Stimulated activated naive CD8-positive, alpha-beta T cell treated with anti-CD3 and anti-CD28 coated beads, Interleukin-15, Interleukin-2, amounts not matched to agents 100 ng/mL and 50 ng/mL, for 24 hours (primary cell): ENCODE results near the gene TBC1D5.
"Not testable (repeated sequence)": the region's sequence is repeated elsewhere in the genome, so short reads cannot be mapped to it uniquely, and the experiment has no call there.

ENCODE experiments used
- H3K27ac Mint-ChIP-seq: one replicate; pipeline ENCODE4 v1.8.0; 2021; ENCODE audit warnings: mild to moderate bottlenecking, mixed read lengths
- H3K27me3 Mint-ChIP-seq: one replicate; pipeline ENCODE4 v1.8.0; 2021; ENCODE audit warnings: mixed read lengths
- H3K36me3 Mint-ChIP-seq: one replicate; pipeline ENCODE4 v1.8.0; 2021; ENCODE audit warnings: low read depth, mixed read lengths
- H3K4me1 Mint-ChIP-seq: one replicate; pipeline ENCODE4 v1.8.0; 2021; ENCODE audit warnings: low read depth, mixed read lengths
- H3K4me3 Mint-ChIP-seq: one replicate; pipeline ENCODE4 v1.8.0; 2021; ENCODE audit warnings: mild to moderate bottlenecking, mixed read lengths
- H3K9me3 Mint-ChIP-seq: one replicate; pipeline ENCODE4 v1.8.0; 2021; ENCODE audit warnings: mixed read lengths

TBC1D5 gene

GRCh38 chr3:17656264-17656663 lies 86.2 kb downstream of the TBC1D5 start:
- Mint-ChIP-seq H3K27ac (no peak overlapping the region), H3K27me3 (no peaks in the 10 kb centered on the region), H3K36me3 (peaks cover 4% of the 10 kb centered on the region), H3K4me3 (no peak overlapping the region), H3K9me3 (no peaks in the 10 kb centered on the region), H3K4me1 (peaks cover 3% of the 10 kb centered on the region)

DNA sequence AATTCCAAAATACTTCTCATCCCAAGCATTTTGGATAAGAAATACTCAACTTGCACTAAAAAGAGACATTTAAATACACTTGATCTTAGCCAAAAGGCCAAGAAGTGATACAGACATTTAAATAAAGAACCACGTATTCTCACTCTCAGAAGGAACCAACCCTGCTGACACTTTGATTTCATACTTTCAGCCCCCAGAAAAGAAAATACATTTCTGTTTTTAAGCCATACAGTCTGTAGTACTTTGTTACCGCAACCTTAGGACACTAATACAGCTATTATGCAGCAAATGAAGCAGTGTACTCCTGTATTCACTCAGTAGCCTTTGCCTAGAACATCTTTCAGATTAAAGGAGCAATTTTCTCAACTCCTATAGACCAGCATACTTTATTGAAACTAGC lies 86.7 kb downstream of the TBC1D5 start:
- H3K9me3 Mint-ChIP-seq = no peaks in the 10 kb centered on the region
- no peak overlapping the region for H3K4me3 Mint-ChIP-seq
- H3K27ac Mint-ChIP-seq = no peak overlapping the region
- peaks cover 4% of the 10 kb centered on the region for H3K36me3 Mint-ChIP-seq
- H3K27me3 Mint-ChIP-seq = no peaks in the 10 kb centered on the region
- peaks cover 3% of the 10 kb centered on the region for H3K4me1 Mint-ChIP-seq

- not testable (repeated sequence) for H3K27ac Mint-ChIP-seq, H3K27me3 Mint-ChIP-seq, H3K36me3 Mint-ChIP-seq, H3K4me3 Mint-ChIP-seq, H3K9me3 Mint-ChIP-seq, H3K4me1 Mint-ChIP-seq
These were observed 92.7 kb downstream of the TBC1D5 start for GRCh38 chr3:17649748-17650147.

GRCh38 chr3:17648630-17649355 lies 93.6 kb downstream of the TBC1D5 start:
- not testable (repeated sequence) for H3K4me1 Mint-ChIP-seq, H3K36me3 Mint-ChIP-seq, H3K27me3 Mint-ChIP-seq, H3K9me3 Mint-ChIP-seq, H3K27ac Mint-ChIP-seq, H3K4me3 Mint-ChIP-seq

- H3K36me3 Mint-ChIP-seq = peaks cover 6% of the 10 kb centered on the region
- H3K4me1 Mint-ChIP-seq = peaks cover 9% of the 10 kb centered on the region
- no peak overlapping the region for H3K27ac Mint-ChIP-seq
These were observed 97.2 kb downstream of the TBC1D5 start for GRCh38 chr3:17645074-17645698.

DNA sequence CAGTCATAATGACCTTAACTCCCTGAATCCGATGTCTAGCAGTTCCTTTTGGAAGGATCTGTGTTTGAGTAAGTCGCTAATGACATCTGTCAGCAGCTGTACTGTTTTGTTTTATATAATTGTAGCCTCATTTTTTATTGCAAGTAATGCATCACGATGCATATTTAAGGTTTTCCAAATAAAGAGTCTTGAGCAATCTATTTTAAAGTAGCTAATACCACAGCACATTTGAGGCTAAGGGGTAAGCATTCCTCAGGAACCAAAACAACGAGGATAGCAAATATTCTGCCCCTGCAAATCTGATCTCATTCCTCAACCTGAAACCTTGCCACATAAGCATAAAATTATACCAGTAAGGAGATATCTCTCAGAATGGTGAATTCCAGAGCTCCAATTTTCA lies 98.7 kb downstream of the TBC1D5 start:
- Mint-ChIP-seq H3K27ac (no peak overlapping the region), H3K36me3 (peaks cover under 1% of the 10 kb centered on the region), H3K4me3 (no peak overlapping the region), H3K9me3 (no peaks in the 10 kb centered on the region), H3K4me1 (peaks cover 23% of the 10 kb centered on the region), H3K27me3 (no peaks in the 10 kb centered on the region)

More at GRCh38 chr3:17645074-17645698, 97.2 kb downstream of the TBC1D5 start:
- Mint-ChIP-seq H3K9me3 (peaks cover 4% of the 10 kb centered on the region), H3K4me3 (no peak overlapping the region), H3K27me3 (no peaks in the 10 kb centered on the region)

GRCh38 chr3:17642474-17642873 lies 100.0 kb downstream of the TBC1D5 start:
- no peaks in the 10 kb centered on the region for H3K27me3 Mint-ChIP-seq
- H3K4me1 Mint-ChIP-seq = peaks cover 30% of the 10 kb centered on the region
- no peaks in the 10 kb centered on the region for H3K9me3 Mint-ChIP-seq
- H3K36me3 Mint-ChIP-seq = peaks cover 3% of the 10 kb centered on the region
- H3K27ac Mint-ChIP-seq = no peak overlapping the region
- no peak overlapping the region for H3K4me3 Mint-ChIP-seq

GRCh38 chr3:17640466-17640865 lies 102.0 kb downstream of the TBC1D5 start:
- H3K27ac Mint-ChIP-seq = no peak overlapping the region
- H3K4me1 Mint-ChIP-seq = peaks cover 33% of the 10 kb centered on the region
- no peaks in the 10 kb centered on the region for H3K27me3 Mint-ChIP-seq
- no peaks in the 10 kb centered on the region for H3K9me3 Mint-ChIP-seq
- H3K4me3 Mint-ChIP-seq = no peak overlapping the region
- peaks cover 4% of the 10 kb centered on the region for H3K36me3 Mint-ChIP-seq

- no peak overlapping the region for H3K4me3 Mint-ChIP-seq
- no peaks in the 10 kb centered on the region for H3K9me3 Mint-ChIP-seq
- peak overlapping the region; percentile 41 for H3K27ac Mint-ChIP-seq
- H3K4me1 Mint-ChIP-seq = peaks cover 38% of the 10 kb centered on the region
- H3K27me3 Mint-ChIP-seq = no peaks in the 10 kb centered on the region
- H3K36me3 Mint-ChIP-seq = peaks cover 9% of the 10 kb centered on the region
These were observed 102.7 kb downstream of the TBC1D5 start for GRCh38 chr3:17639765-17640164.

DNA sequence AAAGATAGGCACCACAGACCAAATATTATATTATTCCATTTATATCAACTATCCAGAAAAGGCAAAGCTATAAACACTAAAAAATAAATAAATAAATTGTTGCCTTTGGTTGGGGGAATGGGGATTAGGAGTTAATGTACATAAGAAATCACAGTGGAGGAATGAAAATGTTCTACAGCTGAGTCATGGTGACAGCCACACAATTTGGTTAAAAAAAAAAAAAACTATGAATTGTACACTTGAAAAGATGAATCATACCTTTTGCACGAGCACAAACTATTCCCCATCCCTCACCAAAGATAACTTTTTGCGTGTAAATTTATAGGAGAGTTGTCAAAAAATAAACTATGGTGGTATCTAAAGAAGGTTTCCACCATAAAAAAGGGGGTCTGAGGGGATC lies 103.2 kb downstream of the TBC1D5 start:
- Mint-ChIP-seq H3K4me1 (peaks cover 38% of the 10 kb centered on the region), H3K27ac (no peak overlapping the region), H3K4me3 (no peak overlapping the region), H3K36me3 (peaks cover 9% of the 10 kb centered on the region), H3K9me3 (no peaks in the 10 kb centered on the region), H3K27me3 (no peaks in the 10 kb centered on the region)

GRCh38 chr3:17638356-17638755 lies 104.1 kb downstream of the TBC1D5 start:
- Mint-ChIP-seq H3K36me3 (peaks cover 9% of the 10 kb centered on the region), H3K27me3 (no peaks in the 10 kb centered on the region), H3K9me3 (no peaks in the 10 kb centered on the region), H3K4me3 (no peak overlapping the region), H3K27ac (no peak overlapping the region), H3K4me1 (peaks cover 38% of the 10 kb centered on the region)

GRCh38 chr3:17635675-17636074 lies 106.8 kb downstream of the TBC1D5 start:
- not testable (repeated sequence) for H3K36me3 Mint-ChIP-seq, H3K27ac Mint-ChIP-seq, H3K4me3 Mint-ChIP-seq, H3K9me3 Mint-ChIP-seq, H3K27me3 Mint-ChIP-seq
- H3K4me1 Mint-ChIP-seq = peaks cover 49% of the 10 kb centered on the region

- Mint-ChIP-seq H3K27me3 (no peaks in the 10 kb centered on the region), H3K27ac (no peak overlapping the region), H3K9me3 (no peaks in the 10 kb centered on the region), H3K4me3 (no peak overlapping the region), H3K36me3 (peaks cover 9% of the 10 kb centered on the region), H3K4me1 (peaks cover 44% of the 10 kb centered on the region)
These were observed 107.5 kb downstream of the TBC1D5 start for GRCh38 chr3:17634964-17635363.

DNA sequence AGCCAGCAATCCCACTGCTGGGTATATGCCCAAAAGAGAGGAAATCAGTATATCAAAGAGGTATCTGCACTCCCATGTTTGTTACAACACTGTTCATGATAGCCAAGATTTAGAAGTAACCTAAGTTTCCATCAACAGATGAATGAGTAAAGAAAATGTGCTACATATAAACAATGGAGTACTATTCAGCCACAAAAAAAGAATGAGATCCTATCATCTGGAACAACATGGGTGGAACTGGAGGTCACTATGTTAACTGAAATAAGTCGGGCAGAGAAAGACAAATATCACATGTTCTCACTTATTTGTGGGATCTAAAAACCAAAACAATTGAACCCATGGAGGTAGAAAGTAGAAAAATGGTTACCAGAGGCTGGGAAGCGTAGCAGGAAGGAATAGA lies 108.2 kb downstream of the TBC1D5 start:
- Mint-ChIP-seq H3K4me1 (peaks cover 37% of the 10 kb centered on the region), H3K36me3 (peaks cover 9% of the 10 kb centered on the region), H3K4me3 (no peak overlapping the region), H3K27me3 (no peaks in the 10 kb centered on the region), H3K9me3 (no peaks in the 10 kb centered on the region), H3K27ac (no peak overlapping the region)

- no peaks in the 10 kb centered on the region for H3K27me3 Mint-ChIP-seq
- no peak overlapping the region for H3K4me3 Mint-ChIP-seq
- H3K36me3 Mint-ChIP-seq = peaks cover 7% of the 10 kb centered on the region
- no peaks in the 10 kb centered on the region for H3K9me3 Mint-ChIP-seq
- H3K27ac Mint-ChIP-seq = no peak overlapping the region
- H3K4me1 Mint-ChIP-seq = peaks cover 25% of the 10 kb centered on the region
These were observed 109.9 kb downstream of the TBC1D5 start for GRCh38 chr3:17632401-17633100.
